Measurements from ENCODE around the gene FBXO36.

The FBXO36 gene

GRCh38 chr2:229887441-229887840 is 34.9 kb upstream of the FBXO36 start:
- H3K4me1 ChIP-seq (ENCODE audit: low read depth, poor library complexity, severe bottlenecking), result no peaks in the 10 kb centered on the region
- H3K4me3 ChIP-seq (IDR thresholded peaks at IDR 0.05; ENCODE audit: insufficient read depth, low read depth, low read length), result no peak overlapping the region
- no peak for TF ChIP-seq CTCF (conservative IDR thresholded peaks at IDR 0.05; ENCODE audit: low read depth, low read length)
- H3K4me2 ChIP-seq, result no peak overlapping the region
- peaks cover 18% of the 10 kb centered on the region; the same call in 1 of the 2 replicates for H3K79me2 ChIP-seq (ENCODE audit: insufficient read depth, low read depth)
- no peak overlapping the region for H2AFZ ChIP-seq (ENCODE audit: low read depth)
- H3K36me3 ChIP-seq (ENCODE audit: insufficient read depth), result no peaks in the 10 kb centered on the region
- no peak overlapping the region for H3K27ac ChIP-seq
- no peak overlapping the region for H3K9ac ChIP-seq
- no peaks in the 10 kb centered on the region for H3K27me3 ChIP-seq (ENCODE audit: insufficient read depth, low read depth)
- H4K20me1 ChIP-seq (ENCODE audit: insufficient read depth), result no peaks in the 10 kb centered on the region

GRCh38 chr2:229888031-229888430 is 34.3 kb upstream of the FBXO36 start:
- H4K20me1 ChIP-seq (ENCODE audit: insufficient read depth), result no peaks in the 10 kb centered on the region
- no peaks in the 10 kb centered on the region for H3K27me3 ChIP-seq (ENCODE audit: insufficient read depth, low read depth)
- no peak overlapping the region for H3K4me3 ChIP-seq (IDR thresholded peaks at IDR 0.05; ENCODE audit: insufficient read depth, low read depth, low read length)
- no peak for TF ChIP-seq CTCF (conservative IDR thresholded peaks at IDR 0.05; ENCODE audit: low read depth, low read length)
- peaks cover 18% of the 10 kb centered on the region; the same call in 1 of the 2 replicates for H3K79me2 ChIP-seq (ENCODE audit: insufficient read depth, low read depth)
- H2AFZ ChIP-seq (ENCODE audit: low read depth), result no peak overlapping the region
- H3K27ac ChIP-seq, result no peak overlapping the region
- H3K9ac ChIP-seq, result no peak overlapping the region
- no peak overlapping the region for H3K4me2 ChIP-seq
- no peaks in the 10 kb centered on the region for H3K4me1 ChIP-seq (ENCODE audit: low read depth, poor library complexity, severe bottlenecking)
- H3K36me3 ChIP-seq (ENCODE audit: insufficient read depth), result no peaks in the 10 kb centered on the region

- H3K4me2 ChIP-seq, result no peak overlapping the region
- no peaks in the 10 kb centered on the region for H3K36me3 ChIP-seq (ENCODE audit: insufficient read depth)
- no peak overlapping the region for H3K4me3 ChIP-seq (IDR thresholded peaks at IDR 0.05; ENCODE audit: insufficient read depth, low read depth, low read length)
- H3K4me1 ChIP-seq (ENCODE audit: low read depth, poor library complexity, severe bottlenecking), result no peaks in the 10 kb centered on the region
- no peak for TF ChIP-seq CTCF (conservative IDR thresholded peaks at IDR 0.05; ENCODE audit: low read depth, low read length)
- H3K27me3 ChIP-seq (ENCODE audit: insufficient read depth, low read depth), result no peaks in the 10 kb centered on the region
- no peak overlapping the region for H3K9ac ChIP-seq
- no peak overlapping the region for H3K27ac ChIP-seq
- H3K79me2 ChIP-seq (ENCODE audit: insufficient read depth, low read depth), result peaks cover 18% of the 10 kb centered on the region; the same call in 1 of the 2 replicates
- H2AFZ ChIP-seq (ENCODE audit: low read depth), result no peak overlapping the region
- no peaks in the 10 kb centered on the region for H4K20me1 ChIP-seq (ENCODE audit: insufficient read depth)
These were observed 33.3 kb upstream of the FBXO36 start for GRCh38 chr2:229889023-229889422.

- no peaks in the 10 kb centered on the region for H3K36me3 ChIP-seq (ENCODE audit: insufficient read depth)
- peaks cover 47% of the 10 kb centered on the region; the same call in 1 of the 2 replicates for H3K79me2 ChIP-seq (ENCODE audit: insufficient read depth, low read depth)
- H3K4me3 ChIP-seq (IDR thresholded peaks at IDR 0.05; ENCODE audit: insufficient read depth, low read depth, low read length), result no peak overlapping the region
- no peak overlapping the region for H3K4me2 ChIP-seq
- no peak for TF ChIP-seq CTCF (conservative IDR thresholded peaks at IDR 0.05; ENCODE audit: low read depth, low read length)
- H3K4me1 ChIP-seq (ENCODE audit: low read depth, poor library complexity, severe bottlenecking), result no peaks in the 10 kb centered on the region
- H3K9ac ChIP-seq, result no peak overlapping the region
- no peak overlapping the region for H2AFZ ChIP-seq (ENCODE audit: low read depth)
- no peaks in the 10 kb centered on the region for H3K27me3 ChIP-seq (ENCODE audit: insufficient read depth, low read depth)
- peaks cover 5% of the 10 kb centered on the region; the same call in 1 of the 2 replicates for H4K20me1 ChIP-seq (ENCODE audit: insufficient read depth)
- no peak overlapping the region for H3K27ac ChIP-seq
These were observed 25.4 kb upstream of the FBXO36 start for GRCh38 chr2:229896857-229897256.

All from KMS-11 (cell line).